GM12801 (cell line): ENCODE measurements around the gene MYBL2.

ENCODE experiments used
- TF ChIP-seq, protein P1 (sequence below): IDR thresholded peaks from one replicate; pipeline ENCODE4 v1.5.1; 2011; ENCODE audit warnings: control low read depth; ENCODE audit not compliant: insufficient read length; ENCODE audit errors: extremely low read depth

The MYBL2 gene

DNA sequence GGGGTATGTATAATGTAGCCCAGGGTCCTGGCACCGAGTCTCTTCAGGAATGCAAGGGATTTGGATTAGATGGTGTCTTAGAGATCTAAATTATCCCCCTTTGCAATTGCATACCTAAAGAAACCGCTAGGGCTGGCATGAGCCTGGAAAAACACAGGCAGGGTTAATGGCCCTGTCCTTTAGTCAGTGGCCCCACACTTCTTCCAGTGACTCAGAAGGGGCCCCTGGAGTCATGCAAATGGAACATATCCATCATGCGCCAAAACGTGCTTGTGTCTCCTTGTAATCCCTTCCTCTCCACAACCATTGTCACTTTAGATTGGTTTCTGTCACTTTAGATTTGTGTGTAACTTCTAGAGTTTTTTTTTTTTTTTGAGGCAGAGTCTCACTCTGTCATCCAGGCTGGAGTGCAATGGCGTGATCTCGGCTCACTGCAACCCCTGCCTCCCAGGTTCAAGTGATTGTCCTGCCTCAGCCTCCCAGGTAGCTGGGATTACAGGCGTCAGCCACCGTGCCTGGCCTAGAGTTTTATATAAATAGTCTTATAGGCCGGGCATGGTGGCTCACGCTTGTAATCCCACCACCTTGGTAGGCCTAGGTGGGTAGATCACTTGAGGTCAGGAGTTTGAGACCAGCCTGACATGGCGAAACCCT is 8.7 kb upstream of the MYBL2 start:
- TF ChIP-seq, protein P1, sequence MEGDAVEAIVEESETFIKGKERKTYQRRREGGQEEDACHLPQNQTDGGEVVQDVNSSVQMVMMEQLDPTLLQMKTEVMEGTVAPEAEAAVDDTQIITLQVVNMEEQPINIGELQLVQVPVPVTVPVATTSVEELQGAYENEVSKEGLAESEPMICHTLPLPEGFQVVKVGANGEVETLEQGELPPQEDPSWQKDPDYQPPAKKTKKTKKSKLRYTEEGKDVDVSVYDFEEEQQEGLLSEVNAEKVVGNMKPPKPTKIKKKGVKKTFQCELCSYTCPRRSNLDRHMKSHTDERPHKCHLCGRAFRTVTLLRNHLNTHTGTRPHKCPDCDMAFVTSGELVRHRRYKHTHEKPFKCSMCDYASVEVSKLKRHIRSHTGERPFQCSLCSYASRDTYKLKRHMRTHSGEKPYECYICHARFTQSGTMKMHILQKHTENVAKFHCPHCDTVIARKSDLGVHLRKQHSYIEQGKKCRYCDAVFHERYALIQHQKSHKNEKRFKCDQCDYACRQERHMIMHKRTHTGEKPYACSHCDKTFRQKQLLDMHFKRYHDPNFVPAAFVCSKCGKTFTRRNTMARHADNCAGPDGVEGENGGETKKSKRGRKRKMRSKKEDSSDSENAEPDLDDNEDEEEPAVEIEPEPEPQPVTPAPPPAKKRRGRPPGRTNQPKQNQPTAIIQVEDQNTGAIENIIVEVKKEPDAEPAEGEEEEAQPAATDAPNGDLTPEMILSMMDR = no peak

DNA sequence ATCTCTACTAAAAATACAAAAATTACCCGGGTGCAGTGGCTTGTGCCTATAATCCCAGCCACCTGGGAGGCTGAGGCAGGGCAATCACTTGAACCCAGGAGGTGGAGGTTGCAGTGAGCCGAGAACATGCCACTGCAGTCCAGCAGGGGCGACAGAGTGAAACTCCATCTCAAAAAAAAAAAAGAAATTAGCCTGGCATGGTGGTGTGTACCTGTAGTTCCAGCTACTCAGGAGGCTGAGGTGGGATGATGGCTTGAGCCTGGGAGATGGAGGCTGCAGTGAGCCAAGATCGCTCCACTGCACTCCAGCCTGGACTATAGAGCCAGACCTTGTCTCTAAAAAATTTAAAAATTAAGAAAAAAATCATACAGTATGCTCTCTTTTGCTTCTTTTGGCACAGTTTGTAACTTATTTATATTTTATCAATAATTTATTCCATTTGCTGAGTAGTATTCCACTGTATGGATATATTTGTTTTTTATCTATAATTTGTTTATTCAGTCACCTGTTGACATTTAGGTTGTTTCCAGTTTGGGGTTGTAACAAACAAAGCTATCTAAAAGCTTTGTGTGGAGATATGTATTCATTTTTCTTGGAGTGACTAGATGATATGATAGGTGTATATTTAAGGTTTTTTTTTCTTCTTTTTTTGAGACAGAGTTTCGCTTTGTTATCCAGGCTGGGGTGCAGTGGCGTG is 8.0 kb upstream of the MYBL2 start:
- TF ChIP-seq, protein P1 = no peak

DNA sequence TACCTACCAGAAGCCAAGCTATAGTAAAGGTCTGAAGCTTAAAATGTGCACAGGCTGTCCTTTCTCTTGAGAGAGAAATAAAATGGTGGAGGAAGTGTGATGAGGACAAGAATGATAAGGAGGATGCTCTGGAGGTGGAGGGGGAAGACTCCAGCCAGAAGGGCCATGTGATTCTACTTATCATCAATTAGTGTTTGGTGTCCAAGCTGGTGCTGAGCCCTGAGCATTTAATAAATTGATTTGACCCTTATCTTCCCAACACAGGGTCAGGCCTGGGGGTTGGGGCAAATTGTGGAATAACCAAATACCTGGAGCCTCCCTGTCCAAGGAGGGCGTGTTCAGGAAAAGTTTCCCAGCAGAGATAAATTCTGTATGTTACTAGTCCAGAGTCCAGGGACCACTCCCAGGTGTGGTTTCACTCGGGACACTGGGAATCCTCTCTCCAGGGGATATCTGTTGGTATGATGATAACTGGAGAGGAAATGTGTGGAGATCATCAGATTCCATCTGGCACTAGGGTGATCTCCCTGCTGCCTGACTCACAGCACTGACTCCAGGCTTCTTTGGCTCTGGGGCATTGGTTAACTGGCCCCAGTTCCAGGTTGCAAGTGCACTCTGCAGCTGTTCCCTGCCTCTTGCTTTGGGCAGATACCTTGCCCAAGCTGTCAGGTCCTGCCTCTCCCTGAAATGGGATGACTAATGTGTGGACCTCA is 3.8 kb upstream of the MYBL2 start:
- TF ChIP-seq, protein P1 = no peak

DNA sequence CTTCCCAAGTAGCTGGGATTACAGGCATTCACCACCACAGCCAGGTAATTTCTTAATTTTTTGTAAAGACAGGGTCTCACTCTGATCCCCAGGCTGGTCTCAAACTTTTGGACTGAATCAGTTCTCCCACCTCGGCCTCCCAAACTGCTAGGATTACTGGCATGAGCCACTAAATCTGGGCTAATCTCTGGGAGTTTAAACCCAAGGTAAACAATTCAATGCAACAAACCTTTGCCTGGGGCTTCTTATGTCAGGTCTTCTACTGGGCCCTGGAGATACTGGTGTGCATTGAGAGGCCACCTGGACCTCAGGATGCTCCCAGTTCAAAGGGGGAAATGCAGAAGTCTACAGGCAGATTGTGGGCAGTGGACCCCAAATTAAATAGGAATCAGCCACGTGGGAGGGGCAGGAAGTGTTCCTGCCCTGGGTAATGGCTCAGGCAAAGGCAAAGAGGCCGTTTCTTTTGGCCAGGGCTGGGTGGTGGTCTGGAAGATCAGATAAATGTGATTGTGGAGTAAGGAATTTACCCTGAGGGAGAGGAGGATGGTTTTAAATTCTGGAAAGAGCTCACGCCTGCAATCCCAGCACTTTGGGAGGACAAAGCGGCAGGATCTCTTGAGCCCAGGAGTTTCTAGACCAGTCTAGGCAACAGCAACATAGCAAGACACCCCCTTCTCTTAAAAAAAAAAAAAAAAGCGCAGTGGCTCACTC is 1.3 kb upstream of the MYBL2 start:
- TF ChIP-seq, protein P1 = no peak

DNA sequence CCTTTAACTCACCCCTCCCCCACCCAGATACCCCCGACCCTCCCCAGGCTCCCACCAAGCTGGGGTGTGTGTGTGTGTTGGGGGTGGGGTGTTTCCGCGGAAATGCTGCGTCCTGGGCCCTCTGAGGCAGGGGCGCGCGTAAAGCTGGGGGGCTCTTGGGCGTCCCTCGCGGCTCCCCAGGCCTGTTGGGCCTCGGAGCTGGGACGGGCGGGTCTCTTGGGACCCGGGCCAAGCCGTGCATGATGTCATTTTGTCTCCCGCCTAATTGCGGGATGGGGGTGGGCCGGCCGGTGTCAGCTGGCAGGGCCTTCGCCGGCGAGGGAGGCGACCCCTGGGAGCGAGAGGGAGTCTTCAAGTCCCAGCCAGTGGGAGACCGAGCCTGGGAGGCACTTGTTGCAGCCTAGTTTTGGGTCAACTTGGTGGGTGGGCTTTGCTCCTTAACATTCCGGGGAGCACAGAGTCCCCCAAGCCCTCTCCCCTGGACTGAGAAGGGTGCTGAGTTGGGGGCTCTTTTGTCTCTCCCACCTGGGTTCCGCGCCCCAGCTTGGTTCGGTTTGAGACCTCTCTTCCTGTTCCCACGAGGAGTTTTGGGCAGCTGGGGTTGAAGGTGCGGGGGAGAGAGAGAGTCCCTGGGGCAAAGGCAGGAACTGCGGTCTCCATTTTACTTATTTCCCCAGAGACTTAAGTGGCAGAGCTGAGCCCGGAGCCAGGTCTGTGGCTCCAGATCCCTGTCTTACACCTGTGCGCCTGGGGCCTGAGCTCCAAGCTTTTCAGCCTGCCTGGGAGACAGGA is 623 bp downstream of the MYBL2 start:
- TF ChIP-seq, protein P1 = no peak

DNA sequence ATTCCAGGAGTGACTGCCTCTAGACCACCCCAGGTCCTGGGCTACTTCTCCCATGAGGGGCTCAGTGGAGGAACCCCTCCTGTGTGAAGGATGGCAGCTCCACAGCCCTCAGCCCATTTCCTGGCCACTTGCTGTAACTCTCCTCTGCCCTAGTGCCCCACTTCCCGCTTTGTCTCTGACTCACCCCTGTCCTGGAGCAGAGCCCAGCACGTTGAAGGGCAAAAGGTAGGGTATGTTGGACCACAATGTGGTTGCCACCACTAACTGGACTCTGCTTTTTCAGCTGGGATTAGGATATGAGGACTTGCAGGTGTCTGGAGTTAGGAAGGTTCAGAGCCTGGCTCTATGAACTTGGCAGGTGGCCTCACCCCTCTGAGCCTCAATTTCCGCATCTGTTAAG is 2.4 kb downstream of the MYBL2 start:
- TF ChIP-seq, protein P1 = no peak

DNA sequence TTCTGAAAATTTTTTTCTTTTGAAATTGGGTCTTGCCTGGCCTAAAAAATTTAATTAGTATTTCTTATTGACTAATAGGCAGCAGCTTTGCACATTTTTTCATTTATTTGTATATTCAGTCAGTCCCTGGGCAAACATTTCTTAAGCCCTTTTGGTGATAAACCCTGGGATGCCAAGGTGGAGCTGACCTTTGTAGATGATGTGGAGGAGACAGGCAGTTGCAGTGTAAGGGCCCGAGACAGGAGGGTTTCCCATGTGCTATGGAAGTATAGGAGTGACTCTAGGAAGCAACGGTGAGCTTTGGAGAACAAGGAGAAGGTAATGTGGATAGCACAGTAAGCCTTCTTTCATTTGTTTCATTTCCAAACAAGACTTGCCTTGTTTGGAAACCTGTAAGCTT is 3.5 kb downstream of the MYBL2 start:
- TF ChIP-seq, protein P1 = no peak
